GM18861 (cell line): ENCODE results near the gene CRNN.

Experiments
- ATAC-seq: cut with Tn5 transposase; IDR thresholded peaks from one replicate; pipeline ENCODE4 v1.9.1; 2021; ENCODE audit not compliant: unreplicated experiment

Gene CRNN

GRCh38 chr1:152413909-152414308 lies at the start of gene CRNN:
CRNN (minus strand) TSS chr1:152414263; CDS start chr1:152412233, 2,030 bp downstream.
- no peak for ATAC-seq

- ATAC-seq, result no peak
Observed at GRCh38 chr1:152462636-152463035, 48.6 kb upstream of the CRNN start.

- ATAC-seq, result no peak
Observed at GRCh38 chr1:152461544-152461943, 47.5 kb upstream of the CRNN start.

- no peak for ATAC-seq
Observed at GRCh38 chr1:152460529-152460899, 46.5 kb upstream of the CRNN start.

- ATAC-seq, result peak; percentile 88
Observed at GRCh38 chr1:152459596-152460528, 45.8 kb upstream of the CRNN start.

GRCh38 chr1:152458384-152459185 lies 44.5 kb upstream of the CRNN start:
- ATAC-seq, result peak; percentile 29

GRCh38 chr1:152457561-152457960 lies 43.5 kb upstream of the CRNN start:
- ATAC-seq, result no peak

GRCh38 chr1:152457071-152457470 lies 43.0 kb upstream of the CRNN start:
- ATAC-seq, result no peak

GRCh38 chr1:152451254-152451653 lies 37.2 kb upstream of the CRNN start:
- ATAC-seq, result no peak

GRCh38 chr1:152449661-152450060 lies 35.6 kb upstream of the CRNN start:
- ATAC-seq, result no peak

- ATAC-seq, result no peak
Observed at GRCh38 chr1:152448496-152448895, 34.4 kb upstream of the CRNN start.

GRCh38 chr1:152448095-152448494 lies 34.0 kb upstream of the CRNN start:
- ATAC-seq, result no peak

- ATAC-seq, result no peak
Observed at GRCh38 chr1:152447484-152447883, 33.4 kb upstream of the CRNN start.

GRCh38 chr1:152444045-152444444 lies 30.0 kb upstream of the CRNN start:
- ATAC-seq, result no peak

- ATAC-seq, result no peak
Observed at GRCh38 chr1:152442765-152443164, 28.7 kb upstream of the CRNN start.

GRCh38 chr1:152442301-152442700 lies 28.2 kb upstream of the CRNN start:
- no peak for ATAC-seq

GRCh38 chr1:152441756-152442155 lies 27.7 kb upstream of the CRNN start:
- no peak for ATAC-seq

- ATAC-seq, result peak; percentile 90
Observed at GRCh38 chr1:152440635-152441471, 26.8 kb upstream of the CRNN start.

GRCh38 chr1:152436593-152437496 lies 22.8 kb upstream of the CRNN start:
- no peak for ATAC-seq

GRCh38 chr1:152427458-152427857 lies 13.4 kb upstream of the CRNN start:
- ATAC-seq, result no peak
